H1 (cell line): ENCODE data around the gene SLC15A4. TPM values are rescaled to one million over a fixed set of nuclear protein-coding genes. Genes with fewer than 3 reads are reported as not detected.

Source experiments
- CTCF ChIA-PET: fragments of 300-600 bp; sonication (Branson Sonifier 250); formaldehyde crosslinking; loops from one replicate; lab custom pipeline; 2021; ENCODE audit not compliant: partially characterized antibody; lab: Charles Lee
- POLR2A ChIA-PET: fragments of 300-600 bp; sonication (Branson Sonifier 250); formaldehyde crosslinking; loops from one replicate; lab custom pipeline; 2021; ENCODE audit warnings: inconsistent platforms; ENCODE audit not compliant: partially characterized antibody; lab: Charles Lee
- DNase-seq, 2 experiments: peaks; one replicate each; pipeline versions ENCODE4 v3.0.0 to v3.0.0-alpha.2; 2010 to 2022; ENCODE audit warnings: low spot score in 2 of 2, low read depth in 1 of 2, mixed read lengths in 1 of 2
- FAIRE-seq: peaks from 2 replicates; lab custom pipeline; 2011; peaks lifted over from hg19 to GRCh38; lab: Jason Lieb, UNC
- H2AFZ ChIP-seq: 2 replicates; pipeline ENCODE4 v1.8.1; 2012; ENCODE audit warnings: low read length, inconsistent platforms
- H2AK5ac ChIP-seq: 2 replicates; pipeline ENCODE4 v1.6.1; 2013; ENCODE audit warnings: low read depth, low read length
- H2BK120ac ChIP-seq: replicated peaks from 2 replicates; pipeline ENCODE3; 2013; ENCODE audit warnings: low read depth, low read length, inconsistent platforms
- H2BK12ac ChIP-seq: 2 replicates; pipeline ENCODE4 v1.6.1; 2013; ENCODE audit warnings: low read depth, low read length
- H2BK15ac ChIP-seq: 2 replicates; pipeline ENCODE4 v1.6.1; 2013; ENCODE audit warnings: low read length
- H2BK20ac ChIP-seq: 2 replicates; pipeline ENCODE4 v1.6.1; 2013; ENCODE audit warnings: low read length
- H2BK5ac ChIP-seq: 2 replicates; pipeline ENCODE4 v1.6.1; 2013; ENCODE audit warnings: low read depth, low read length
- H3K14ac ChIP-seq: 2 replicates; pipeline ENCODE4 v1.6.1; 2013; ENCODE audit warnings: inconsistent platforms; ENCODE audit not compliant: insufficient read length
- H3K18ac ChIP-seq: 2 replicates; pipeline ENCODE4 v1.6.1; 2013; ENCODE audit warnings: low read length; ENCODE audit errors: extremely low read depth
- H3K23ac ChIP-seq: 2 replicates; pipeline ENCODE4 v1.6.1; 2013; ENCODE audit warnings: inconsistent platforms; ENCODE audit not compliant: insufficient read length
- H3K23me2 ChIP-seq: 2 replicates; pipeline ENCODE4 v1.6.1; 2013; ENCODE audit warnings: low read depth, low read length
- H3K27ac ChIP-seq: 2 replicates; pipeline ENCODE4 v1.6.1; 2011; ENCODE audit warnings: low read depth, low read length, inconsistent platforms
- H3K27me3 ChIP-seq, 4 experiments: replicated peaks in 1 of 4; 1 replicate in 1 of 4; 2 replicates in 3 of 4; pipeline versions ENCODE4 v1.6.1 to v1.8.1; 2011 to 2013; ENCODE audit warnings: low read length in 3 of 4, mild to moderate bottlenecking in 3 of 4, inconsistent platforms in 2 of 4, mixed read lengths in 2 of 4, moderate library complexity in 1 of 4; ENCODE audit not compliant: control insufficient read depth in 3 of 4, insufficient read depth in 3 of 4; ENCODE audit errors: extremely low read depth in 1 of 4
- H3K36me3 ChIP-seq, 4 experiments: 2 replicates each; pipeline versions ENCODE4 v1.6.1 to v1.8.1; 2011 to 2013; ENCODE audit warnings: mild to moderate bottlenecking in 4 of 4, low read length in 3 of 4, moderate library complexity in 2 of 4, control low read depth in 1 of 4, inconsistent platforms in 1 of 4; ENCODE audit not compliant: insufficient read depth in 4 of 4, control insufficient read depth in 2 of 4
- H3K4ac ChIP-seq: replicated peaks from 2 replicates; pipeline ENCODE3; 2013; ENCODE audit warnings: low read length, low read depth, mixed read lengths, inconsistent platforms; ENCODE audit not compliant: insufficient read length
- H3K4me1 ChIP-seq, 4 experiments: replicated peaks in 1 of 4; 1 replicate in 1 of 4; 2 replicates in 3 of 4; pipeline versions ENCODE4 v1.6.1 to v1.8.1; 2011 to 2013; ENCODE audit warnings: low read length in 3 of 4, inconsistent platforms in 2 of 4, mixed read lengths in 1 of 4; ENCODE audit not compliant: insufficient read depth in 4 of 4, control insufficient read depth in 3 of 4
- H3K4me2 ChIP-seq, 2 experiments: 2 replicates each; pipeline versions ENCODE4 v1.6.1 to v1.8.1; 2011 to 2013; ENCODE audit warnings: low read depth in 2 of 2, low read length in 2 of 2, control low read depth in 1 of 2, inconsistent platforms in 1 of 2, mild to moderate bottlenecking in 1 of 2; ENCODE audit not compliant: insufficient read depth in 1 of 2
- H3K4me3 ChIP-seq, 4 experiments: fragments of 200-600, 300-600 bp in 1 of 4; sonication (generic), shearing (Covaris generic), sonication (Bioruptor Twin) in 1 of 4; 2 replicates each; pipeline versions ENCODE4 v1.5.1 to v1.8.1; 2011 to 2016; ENCODE audit warnings: low read length in 4 of 4, low read depth in 3 of 4, control low read depth in 2 of 4, inconsistent platforms in 2 of 4, mild to moderate bottlenecking in 2 of 4, mixed read lengths in 1 of 4, moderate library complexity in 1 of 4; ENCODE audit not compliant: insufficient read depth in 2 of 4; ENCODE audit errors: extremely low read depth in 1 of 4
- H3K56ac ChIP-seq: replicated peaks from 2 replicates; pipeline ENCODE3; 2013; ENCODE audit warnings: low read depth, mild to moderate bottlenecking, mixed read lengths, low read length, inconsistent platforms; ENCODE audit not compliant: insufficient read length
- H3K79me1 ChIP-seq: 2 replicates; pipeline ENCODE4 v1.6.1; 2013; ENCODE audit warnings: low read depth, low read length, control low read depth
- H3K79me2 ChIP-seq, 2 experiments: 2 replicates each; pipeline versions ENCODE4 v1.6.1 to v1.8.1; 2012 to 2013; ENCODE audit warnings: low read length in 2 of 2, mild to moderate bottlenecking in 2 of 2, inconsistent platforms in 1 of 2; ENCODE audit not compliant: insufficient read depth in 2 of 2, control insufficient read depth in 1 of 2
- H3K9ac ChIP-seq, 4 experiments: replicated peaks in 1 of 4; 1 replicate in 1 of 4; 2 replicates in 3 of 4; pipeline versions ENCODE4 v1.6.1 to v1.8.1; 2011 to 2013; ENCODE audit warnings: low read depth in 3 of 4, low read length in 3 of 4, control low read depth in 2 of 4, mild to moderate bottlenecking in 2 of 4, moderate library complexity in 2 of 4, inconsistent platforms in 1 of 4; ENCODE audit errors: extremely low read depth in 1 of 4
- H3K9me3 ChIP-seq, 2 experiments: 2 replicates each; pipeline versions ENCODE4 v1.6.1 to v1.8.1; 2012 to 2013; ENCODE audit warnings: mild to moderate bottlenecking in 2 of 2, moderate library complexity in 2 of 2, control low read depth in 1 of 2, inconsistent platforms in 1 of 2, low read depth in 1 of 2, low read length in 1 of 2, mixed read lengths in 1 of 2; ENCODE audit not compliant: insufficient read depth in 2 of 2
- H4K20me1 ChIP-seq, 2 experiments: replicated peaks in 1 of 2; 2 replicates each; pipeline versions ENCODE3 to v1.8.1; 2011 to 2013; ENCODE audit warnings: inconsistent platforms in 2 of 2, low read length in 2 of 2, mild to moderate bottlenecking in 1 of 2; ENCODE audit not compliant: insufficient read depth in 2 of 2, control insufficient read depth in 1 of 2
- H4K5ac ChIP-seq: 2 replicates; pipeline ENCODE4 v1.6.1; 2013; ENCODE audit warnings: low read length, low read depth, mixed read lengths, inconsistent platforms; ENCODE audit not compliant: insufficient read length
- H4K8ac ChIP-seq: 2 replicates; pipeline ENCODE4 v1.8.0; 2013; ENCODE audit warnings: mild to moderate bottlenecking, moderate library complexity, low read length, inconsistent platforms; ENCODE audit not compliant: insufficient read depth; ENCODE audit errors: extremely low read depth
- H4K91ac ChIP-seq: replicated peaks from 2 replicates; pipeline ENCODE3; 2013; ENCODE audit warnings: low read length, mixed read lengths, inconsistent platforms; ENCODE audit not compliant: insufficient read length
- BACH1 ChIP-seq: IDR thresholded peaks from 2 replicates; pipeline ENCODE4 v1.6.1; 2012; ENCODE audit warnings: low read length, improper control_type of control experiment
- BCL11A ChIP-seq, 2 experiments: IDR thresholded peaks; one replicate each; pipeline ENCODE4 v1.6.1; 2011; ENCODE audit warnings: low read depth in 2 of 2, low read length in 2 of 2, mild to moderate bottlenecking in 2 of 2
- CEBPB ChIP-seq: IDR thresholded peaks from 2 replicates; pipeline ENCODE4 v1.6.1; 2012; ENCODE audit warnings: low read depth, low read length
- JUN ChIP-seq: IDR thresholded peaks from 2 replicates; pipeline ENCODE4 v1.6.1; 2011; ENCODE audit warnings: low read depth, mild to moderate bottlenecking, improper control_type of control experiment, low read length
- NANOG ChIP-seq: IDR thresholded peaks from 2 replicates; pipeline ENCODE4 v1.6.1; 2011; ENCODE audit warnings: low read length, low read depth, mild to moderate bottlenecking, inconsistent platforms; ENCODE audit not compliant: insufficient read depth, poor library complexity, severe bottlenecking
- PHF8 ChIP-seq: fragments of 200-600 bp; sonication (generic); conservative IDR thresholded peaks from 2 replicates; pipeline ENCODE4 v1.7.1; 2012; ENCODE audit warnings: low read depth, mild to moderate bottlenecking, inconsistent platforms, low read length, moderate library complexity
- POLR2A ChIP-seq, 2 experiments: IDR thresholded peaks; 1 replicate in 1 of 2; 2 replicates in 1 of 2; pipeline ENCODE4 v1.6.1; 2011; ENCODE audit warnings: low read depth in 2 of 2, low read length in 2 of 2, mild to moderate bottlenecking in 2 of 2; ENCODE audit errors: control extremely low read depth in 1 of 2
- POLR2AphosphoS5 ChIP-seq: IDR thresholded peaks from 2 replicates; pipeline ENCODE4 v1.6.1; 2011; ENCODE audit warnings: low read depth, low read length
- POU5F1 ChIP-seq: IDR thresholded peaks from 2 replicates; pipeline ENCODE4 v1.6.1; 2011; ENCODE audit warnings: low read depth, mild to moderate bottlenecking, low read length, moderate library complexity
- RAD21 ChIP-seq, 2 experiments: IDR thresholded peaks in 1 of 2; conservative IDR thresholded peaks in 1 of 2; 2 replicates each; pipeline ENCODE4 v1.6.1; 2011; ENCODE audit warnings: low read depth in 2 of 2, low read length in 2 of 2, improper control_type of control experiment in 1 of 2, inconsistent platforms in 1 of 2, mild to moderate bottlenecking in 1 of 2, moderate library complexity in 1 of 2
- SAP30 ChIP-seq: fragments of 300-600 bp; sonication (generic); IDR thresholded peaks from 2 replicates; pipeline ENCODE4 v1.7.1; 2012; ENCODE audit warnings: low read length, moderate library complexity, mild to moderate bottlenecking, inconsistent platforms; ENCODE audit not compliant: insufficient read depth, insufficient replicate concordance
- SP1 ChIP-seq: IDR thresholded peaks from 2 replicates; pipeline ENCODE4 v1.6.1; 2011; ENCODE audit warnings: low read depth, low read length
- SP4 ChIP-seq: IDR thresholded peaks from 2 replicates; pipeline ENCODE4 v1.6.1; 2012; ENCODE audit warnings: low read length, inconsistent platforms
- SRF ChIP-seq: IDR thresholded peaks from 2 replicates; pipeline ENCODE4 v1.6.1; 2011; ENCODE audit warnings: mild to moderate bottlenecking, low read depth, low read length, moderate library complexity
- TCF12 ChIP-seq: IDR thresholded peaks from 2 replicates; pipeline ENCODE4 v1.6.1; 2011; ENCODE audit warnings: low read depth, mild to moderate bottlenecking, low read length
- YY1 ChIP-seq: IDR thresholded peaks from 2 replicates; pipeline ENCODE4 v1.6.1; 2011; ENCODE audit warnings: low read depth, mild to moderate bottlenecking, low read length
- WGBS, 2 experiments: shearing (Covaris generic) in 1 of 2; methylation state at CpG; one replicate each; pipeline versions ENCODE4 v1.1.6 to v1.1.7; 2013 to 2015; ENCODE audit warnings: low lambda C conversion rate in 2 of 2, mixed read lengths in 2 of 2, inconsistent platforms in 1 of 2, low coverage in 1 of 2, missing lambda C conversion rate in 1 of 2; ENCODE audit not compliant: insufficient replicate concordance in 2 of 2, insufficient coverage in 1 of 2, insufficient read length in 1 of 2; ENCODE audit errors: extremely low coverage in 1 of 2, missing lambda C conversion rate in 1 of 2; 5-methylcytosine and 5-hydroxymethylcytosine counted together
- polyA plus RNA-seq, 7 experiments: library from polyadenylated mRNA; depleted of rRNA in 3 of 7; stranded (reverse) in 5 of 7; unstranded in 2 of 7; fragments of >200 nt in 5 of 7; fragments of 200-250 nt in 2 of 7; gene quantifications; 1 replicate in 5 of 7; 2 replicates in 1 of 7; 4 replicates in 1 of 7; pipeline versions ENCODE4 v1.2.1 to v1.2.3, GENCODE V29; 2011 to 2013; ENCODE audit warnings: missing spikeins in 2 of 7, mixed read lengths in 2 of 7
- total RNA-seq: library from RNA; stranded (reverse); fragmentation: NEBNext Ultra II Directional; extraction: Animal tissue kit (Norgen Biotek cat#: 25700); gene quantifications from 2 replicates; pipeline ENCODE4 v1.2.1, GENCODE V29; 2021

The SLC15A4 gene
- total and polyA plus RNA-seq, 2 of the 8 experiments (the other 6 are each of a cell fraction or from before 2014, with no cell fraction given) = 22.7 to 26.6 TPM

DNA sequence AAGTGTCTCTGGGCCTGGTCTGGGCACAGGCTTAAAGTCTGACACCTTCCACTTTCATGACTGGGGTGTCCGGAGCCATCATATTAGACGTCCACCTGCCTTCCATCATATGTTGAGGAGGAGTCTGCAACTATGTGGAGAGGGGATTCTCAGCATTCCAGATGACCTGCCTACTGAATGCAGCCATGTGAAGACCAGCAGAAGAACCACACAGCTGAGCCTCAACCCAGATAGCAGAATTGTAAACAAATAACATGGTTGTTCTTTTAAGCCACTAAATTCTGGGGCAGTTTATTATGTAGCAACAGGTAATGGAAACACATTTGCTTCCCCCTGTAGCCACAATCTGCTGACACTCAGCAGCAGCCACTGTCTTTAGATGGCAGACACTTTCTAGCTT, 4.0 kb upstream of the SLC15A4 start:
- Histone ChIP-seq H3K27me3 (no peaks in the 10 kb centered on the region), H3K79me2 (peaks cover 0 to 4% of the 10 kb centered on the region in 2 experiments; a peak in 2 of 4 replicates), H2BK5ac (no peak overlapping the region), H4K8ac (no peak overlapping the region), H3K23me2 (peaks cover 9% of the 10 kb centered on the region; the same call in 1 of the 2 replicates), H3K4me1 (peaks cover 0 to 3% (median 0%) of the 10 kb centered on the region in 4 experiments; a peak in 1 of 7 replicates), H2BK12ac (no peak overlapping the region), H3K9ac (no peak overlapping the region), H2AK5ac (no peak overlapping the region), H4K20me1 (no peaks in the 10 kb centered on the region), H3K9me3 (no peaks in the 10 kb centered on the region), H2BK15ac (no peak overlapping the region), H3K4me3 (no peak overlapping the region), H3K4me2 (no peak overlapping the region), H2BK120ac (no peak overlapping the region), H3K56ac (no peak overlapping the region), H4K91ac (no peak overlapping the region), H3K79me1 (no peaks in the 10 kb centered on the region), H3K27ac (no peak overlapping the region), H3K4ac (no peak overlapping the region), H3K14ac (no peak overlapping the region), H2BK20ac (no peak overlapping the region), H3K18ac (no peak overlapping the region), H3K23ac (no peak overlapping the region), H4K5ac (no peak overlapping the region), H2AFZ (no peak overlapping the region), H3K36me3 (no peaks in the 10 kb centered on the region; a peak in 1 of 8 replicates)
- FAIRE-seq (no peak), DNase-seq (no peak)
- TF ChIP-seq POLR2A (IDR thresholded peaks at IDR 0.05; ENCODE audit: control extremely low read depth in 1 of 2, low read depth in 2 of 2, low read length in 2 of 2) (no peak), TCF12 (no peak), PHF8 (no peak), NANOG (no peak), POU5F1 (no peak), RAD21 (IDR thresholded peaks at IDR 0.05 in 1 of 2, conservative IDR thresholded peaks at IDR 0.05 in 1 of 2; ENCODE audit: low read depth in 2 of 2, low read length in 2 of 2) (no peak), SRF (no peak), YY1 (no peak), BCL11A (IDR thresholded peaks at IDR 0.05; ENCODE audit: low read depth in 2 of 2, low read length in 2 of 2) (no peak), JUN (no peak), POLR2AphosphoS5 (no peak), SP4 (no peak), SP1 (no peak), BACH1 (no peak), CEBPB (no peak), SAP30 (no peak)
- WGBS, 2 experiments = 89% methylated on average over 2 of the region's 2 CpGs; no CpG with 5 or more reads in 1 of the 2 experiments
- ChIA-PET CTCF (interaction anchor here (1.1 to 1.2 kb wide), 2 partner anchors 16 to 158 kb away, joined by 3 read pairs; no protein-coding TSS in a partner anchor), POLR2A (interaction anchor here (0.8 kb wide), 1 partner anchor 15 kb away, joined by 3 read pairs; no protein-coding TSS in a partner anchor)
